Caco-2 (cell line): ENCODE results near the gene SERPINB5. TPM values are rescaled to one million over a fixed set of nuclear protein-coding genes. Genes with fewer than 3 reads are reported as not detected.

ENCODE experiments used
- BruUV-seq: library from RNA; stranded (reverse); fragments of 400-500 nt; replicated peaks from 2 replicates; lab custom pipeline; 2021; lab: Mats Ljungman, UMichigan
- CTCF ChIA-PET: fragments of 300-600 bp; sonication (Branson Sonifier 250); formaldehyde crosslinking; loops from one replicate; lab custom pipeline; 2022; ENCODE audit warnings: antibody characterized with exemption; lab: Charles Lee
- POLR2A ChIA-PET: fragments of 300-600 bp; sonication (Branson Sonifier 250); formaldehyde crosslinking; loops from one replicate; lab custom pipeline; 2022; ENCODE audit warnings: antibody characterized with exemption; lab: Charles Lee
- DNase-seq, 2 experiments: peaks; one replicate each; pipeline versions ENCODE4 v3.0.0 to v3.0.0-alpha.2; 2020 to 2022
- H3K27me3 ChIP-seq: replicated peaks from 2 replicates; pipeline ENCODE4 v1.6.0; 2011; ENCODE audit warnings: low read length; ENCODE audit not compliant: control insufficient read depth, insufficient read depth
- H3K36me3 ChIP-seq: 2 replicates; pipeline ENCODE4 v1.5.1; 2011; ENCODE audit warnings: low read length; ENCODE audit not compliant: control insufficient read depth, insufficient read depth
- H3K4me1 ChIP-seq: fragments of 250-450 bp; sonication (Bioruptor Pico); 2 replicates; pipeline ENCODE4 v1.5.1; 2020; ENCODE audit warnings: mild to moderate bottlenecking
- H3K4me3 ChIP-seq: 2 replicates; pipeline ENCODE4 v1.5.1; 2011; ENCODE audit warnings: low read depth, mild to moderate bottlenecking, control low read depth, low read length
- H3K9me3 ChIP-seq: fragments of 250-450 bp; sonication (Bioruptor Pico); 2 replicates; pipeline ENCODE4 v1.5.1; 2020; ENCODE audit warnings: mild to moderate bottlenecking, moderate library complexity
- H3K27ac Mint-ChIP-seq: one replicate; pipeline ENCODE4 v1.8.0; 2022; ENCODE audit warnings: mixed read lengths; ENCODE audit not compliant: unreplicated experiment
- H3K27me3 Mint-ChIP-seq: one replicate; pipeline ENCODE4 v1.8.0; 2022; ENCODE audit warnings: mixed read lengths; ENCODE audit not compliant: insufficient read depth, unreplicated experiment
- H3K36me3 Mint-ChIP-seq: one replicate; pipeline ENCODE4 v1.8.0; 2022; ENCODE audit warnings: mild to moderate bottlenecking, mixed read lengths; ENCODE audit not compliant: insufficient read depth, unreplicated experiment
- H3K4me1 Mint-ChIP-seq: one replicate; pipeline ENCODE4 v1.8.0; 2022; ENCODE audit warnings: low read depth, mixed read lengths; ENCODE audit not compliant: unreplicated experiment
- H3K4me3 Mint-ChIP-seq: one replicate; pipeline ENCODE4 v1.8.0; 2022; ENCODE audit warnings: mild to moderate bottlenecking, moderate library complexity, mixed read lengths; ENCODE audit not compliant: unreplicated experiment
- H3K9me3 Mint-ChIP-seq: one replicate; pipeline ENCODE4 v1.8.0; 2022; ENCODE audit warnings: mixed read lengths; ENCODE audit not compliant: unreplicated experiment
- CTCF ChIP-seq, 2 experiments: fragments of 200-600 bp in 1 of 2; IDR thresholded peaks; 1 replicate in 1 of 2; 2 replicates in 1 of 2; pipeline versions ENCODE4 v1.5.1 to v1.8.0; 2011 to 2022; ENCODE audit warnings: antibody characterized with exemption in 1 of 2, control low read depth in 1 of 2, inconsistent platforms in 1 of 2, low read depth in 1 of 2, low read length in 1 of 2, mild to moderate bottlenecking in 1 of 2, moderate library complexity in 1 of 2; ENCODE audit not compliant: insufficient read depth in 1 of 2, severe bottlenecking in 1 of 2, unreplicated experiment in 1 of 2
- intact Hi-C: fragments of 100-400 bp; cut with micrococcal nuclease; formaldehyde crosslinking; loops from one replicate; pipeline ENCODE4 v1.10.0; 2022; ENCODE audit not compliant: unreplicated experiment
- total RNA-seq: library from RNA; stranded (reverse); gene quantifications from 2 replicates; pipeline ENCODE4 v1.2.3, GENCODE V29; 2022

The SERPINB5 gene
- total RNA-seq, 1 experiment from 2014 or later: not detected

GRCh38 chr18:63457977-63458376 is 18.8 kb upstream of the SERPINB5 start:
- ChIA-PET POLR2A (no interaction called here), CTCF (no interaction called here)
- Mint-ChIP-seq H3K4me3 (no peak overlapping the region), H3K9me3 (no peaks in the 10 kb centered on the region), H3K27me3 (peaks cover 2% of the 10 kb centered on the region), H3K4me1 (peaks cover 4% of the 10 kb centered on the region), H3K27ac (no peak overlapping the region), H3K36me3 (no peaks in the 10 kb centered on the region)
- no peak overlapping the region for H3K4me3 ChIP-seq
- intact Hi-C loops: no loop called here
- H3K27me3 ChIP-seq: no peaks in the 10 kb centered on the region
- BruUV-seq: no TSS peak
- H3K36me3 ChIP-seq: no peaks in the 10 kb centered on the region
- no peak for DNase-seq
- H3K4me1 ChIP-seq: no peaks in the 10 kb centered on the region
- H3K9me3 ChIP-seq: no peaks in the 10 kb centered on the region
- TF ChIP-seq CTCF (IDR thresholded peaks at IDR 0.05; ENCODE audit: insufficient read depth in 1 of 2, low read depth in 1 of 2, low read length in 1 of 2, severe bottlenecking in 1 of 2, unreplicated experiment in 1 of 2): no peak

- POLR2A ChIA-PET: no interaction called here
- intact Hi-C loops: no loop called here
Measured at GRCh38 chr18:63460414-63460813, 16.3 kb upstream of the SERPINB5 start.

GRCh38 chr18:63464434-63464833 is 12.3 kb upstream of the SERPINB5 start:
- BruUV-seq: no TSS peak
- H3K4me3 ChIP-seq: no peak overlapping the region
- Mint-ChIP-seq H3K4me1 (no peaks in the 10 kb centered on the region), H3K27ac (no peak overlapping the region), H3K4me3 (no peak overlapping the region), H3K27me3 (peaks cover 2% of the 10 kb centered on the region), H3K36me3 (no peaks in the 10 kb centered on the region), H3K9me3 (no peaks in the 10 kb centered on the region)
- CTCF ChIA-PET: no interaction called here
- no peak for TF ChIP-seq CTCF (IDR thresholded peaks at IDR 0.05; ENCODE audit: insufficient read depth in 1 of 2, low read depth in 1 of 2, low read length in 1 of 2, severe bottlenecking in 1 of 2, unreplicated experiment in 1 of 2)
- no peaks in the 10 kb centered on the region for H3K36me3 ChIP-seq
- intact Hi-C loops: no loop called here
- POLR2A ChIA-PET: no interaction called here
- H3K27me3 ChIP-seq: no peaks in the 10 kb centered on the region
- no peaks in the 10 kb centered on the region for H3K9me3 ChIP-seq
- DNase-seq: no peak
- no peaks in the 10 kb centered on the region for H3K4me1 ChIP-seq

More at GRCh38 chr18:63460414-63460813, 16.3 kb upstream of the SERPINB5 start:
- no peaks in the 10 kb centered on the region for H3K36me3 ChIP-seq
- no peaks in the 10 kb centered on the region for H3K27me3 ChIP-seq
- no peak overlapping the region for H3K4me3 ChIP-seq
- no peak for TF ChIP-seq CTCF (IDR thresholded peaks at IDR 0.05; ENCODE audit: insufficient read depth in 1 of 2, low read depth in 1 of 2, low read length in 1 of 2, severe bottlenecking in 1 of 2, unreplicated experiment in 1 of 2)
- CTCF ChIA-PET: no interaction called here
- peaks cover 2% of the 10 kb centered on the region for H3K27me3 Mint-ChIP-seq
- no peak overlapping the region for H3K4me3 Mint-ChIP-seq
- no peaks in the 10 kb centered on the region for H3K4me1 ChIP-seq
- no peaks in the 10 kb centered on the region for H3K9me3 ChIP-seq
- H3K36me3 Mint-ChIP-seq: no peaks in the 10 kb centered on the region
- H3K27ac Mint-ChIP-seq: no peak overlapping the region
- H3K9me3 Mint-ChIP-seq: no peaks in the 10 kb centered on the region
- DNase-seq: no peak
- BruUV-seq: no TSS peak
- no peaks in the 10 kb centered on the region for H3K4me1 Mint-ChIP-seq
